HuH-7 (cell line): Measurements from ENCODE around the gene KIAA0513.

ENCODE experiments used
- DNase-seq: peaks from one replicate; pipeline ENCODE4 v3.0.0; 2011; ENCODE audit warnings: low spot score

Gene KIAA0513

DNA sequence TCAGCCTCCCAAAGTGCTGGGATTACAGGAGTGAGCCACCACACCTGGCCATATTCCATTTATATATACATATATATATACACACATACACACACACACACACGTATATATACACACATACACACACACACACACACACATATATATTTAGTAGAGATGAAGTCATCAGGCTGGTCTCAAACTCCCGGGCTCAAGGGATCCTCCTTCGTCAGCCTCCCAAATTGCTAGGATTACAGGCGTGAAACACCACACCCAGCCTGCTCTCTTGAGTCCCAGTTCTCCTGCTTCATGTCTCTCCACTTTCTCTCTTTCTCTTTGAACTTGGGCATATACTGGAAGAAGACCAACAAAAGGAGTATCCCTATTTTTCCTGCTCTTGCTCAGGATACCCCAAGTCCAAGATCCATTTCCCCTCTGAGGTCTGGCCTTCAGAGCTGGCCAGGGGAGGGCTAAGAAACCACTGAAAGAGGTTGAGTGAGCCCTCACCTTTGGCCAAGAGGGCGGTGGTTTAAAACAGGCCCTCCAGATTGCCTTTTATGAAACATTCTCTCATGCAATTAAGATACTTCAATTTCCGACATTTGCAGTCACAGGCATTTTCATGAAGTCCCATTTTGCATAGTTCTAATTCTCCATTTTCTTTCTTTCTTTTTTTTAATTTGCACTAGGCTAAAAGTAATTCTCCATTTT is 46.8 kb downstream of the KIAA0513 start:
- DNase-seq = no peak

DNA sequence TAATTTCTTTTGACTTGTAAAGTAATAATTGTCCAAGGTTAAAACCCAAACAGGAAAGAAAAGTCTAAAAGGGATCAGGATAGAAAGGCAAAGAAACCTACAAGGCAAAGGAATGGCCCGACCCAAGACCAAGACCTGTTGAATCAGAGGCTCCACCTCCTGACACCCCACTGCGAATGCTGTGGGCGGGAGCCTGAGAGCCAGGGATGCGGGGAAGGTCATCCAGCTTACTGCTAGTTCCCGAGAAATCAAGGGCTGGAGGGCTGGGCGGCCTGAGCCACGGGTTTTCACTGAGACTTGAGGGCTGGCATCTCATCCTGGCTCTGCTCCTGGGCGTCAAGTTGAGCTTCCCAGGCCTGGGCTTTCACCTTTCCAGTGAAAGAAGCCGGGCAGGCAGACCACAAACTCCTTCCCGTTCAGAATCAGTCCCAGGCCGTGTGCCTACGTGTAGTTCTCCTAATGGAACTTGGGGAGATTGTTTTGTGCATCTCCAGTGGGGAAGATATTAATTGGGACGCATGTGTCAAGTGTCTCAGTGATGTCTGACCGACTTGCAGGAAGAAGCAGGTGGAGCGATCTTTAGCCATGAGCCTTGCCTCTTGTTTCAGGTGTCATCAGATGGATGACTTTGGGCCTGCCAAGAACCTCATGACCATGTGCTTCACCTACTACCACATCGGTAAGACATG is 47.8 kb downstream of the KIAA0513 start:
- DNase-seq = no peak

DNA sequence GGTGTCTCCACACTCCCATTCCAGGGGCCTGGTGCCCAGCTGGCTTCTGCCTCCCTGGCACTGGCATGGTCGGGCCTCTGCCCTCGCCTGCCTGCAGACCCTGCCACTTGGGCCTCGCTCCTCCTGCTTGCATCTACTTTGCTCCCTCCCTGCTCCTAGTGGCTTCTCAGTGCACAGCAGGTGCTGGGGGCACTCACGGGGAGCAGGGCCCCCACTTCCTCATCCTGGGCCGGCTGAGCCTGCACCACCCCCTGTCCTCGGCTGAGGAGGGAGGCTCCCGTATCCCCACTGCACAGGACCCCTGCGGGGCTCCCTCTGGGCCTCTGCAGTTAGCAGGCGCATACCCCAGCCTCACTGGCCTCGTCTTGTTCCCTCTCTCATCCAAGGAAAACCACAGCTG is 49.4 kb downstream of the KIAA0513 start:
- DNase-seq = no peak

DNA sequence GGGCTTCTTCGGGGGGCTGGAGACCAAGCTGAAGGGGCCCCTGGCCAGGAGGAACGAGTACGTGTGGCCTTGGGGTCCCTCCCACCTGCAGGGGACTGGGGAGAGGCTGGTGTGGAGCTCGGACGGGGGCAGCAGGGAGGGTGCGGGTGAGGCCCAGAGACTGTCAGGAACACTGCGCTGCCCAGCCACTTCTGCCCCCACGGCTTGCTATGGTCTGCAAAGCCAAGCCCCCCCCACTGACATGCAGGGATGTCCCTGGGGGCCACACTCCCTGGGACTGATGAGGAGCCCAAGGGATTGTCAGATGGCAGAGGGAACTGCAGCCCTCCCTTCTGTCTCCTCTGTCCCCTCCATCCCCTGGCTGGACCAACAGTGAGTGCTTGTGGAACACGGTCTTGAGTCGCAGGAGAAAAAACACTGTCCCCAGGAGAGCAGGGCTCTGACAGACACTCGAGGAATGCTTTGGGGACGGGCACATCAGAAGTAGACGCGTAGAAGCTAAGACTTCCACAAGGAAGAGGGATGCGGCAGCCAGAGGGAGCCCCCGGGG is 50.1 kb downstream of the KIAA0513 start:
- no peak for DNase-seq

DNA sequence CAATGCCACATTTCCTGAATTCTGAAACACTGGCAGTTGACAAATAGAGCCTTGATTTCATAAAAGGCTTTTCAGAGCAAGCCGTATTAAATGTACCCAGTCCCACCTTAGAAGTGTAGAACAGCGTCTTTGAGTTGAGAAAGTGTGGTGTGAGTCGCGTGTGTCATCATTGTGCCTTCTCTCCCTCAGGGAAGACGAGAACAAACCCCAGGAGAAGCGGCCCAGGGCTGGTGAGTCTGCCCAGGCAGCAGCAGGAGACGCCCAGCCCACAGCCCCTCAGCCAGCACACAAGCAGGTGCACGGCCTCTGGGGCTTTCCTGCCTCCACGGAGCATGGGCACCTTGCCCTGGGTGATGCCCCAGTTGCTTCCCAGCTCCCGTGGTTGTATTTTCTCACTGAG is 50.6 kb downstream of the KIAA0513 start:
- no peak for DNase-seq

DNA sequence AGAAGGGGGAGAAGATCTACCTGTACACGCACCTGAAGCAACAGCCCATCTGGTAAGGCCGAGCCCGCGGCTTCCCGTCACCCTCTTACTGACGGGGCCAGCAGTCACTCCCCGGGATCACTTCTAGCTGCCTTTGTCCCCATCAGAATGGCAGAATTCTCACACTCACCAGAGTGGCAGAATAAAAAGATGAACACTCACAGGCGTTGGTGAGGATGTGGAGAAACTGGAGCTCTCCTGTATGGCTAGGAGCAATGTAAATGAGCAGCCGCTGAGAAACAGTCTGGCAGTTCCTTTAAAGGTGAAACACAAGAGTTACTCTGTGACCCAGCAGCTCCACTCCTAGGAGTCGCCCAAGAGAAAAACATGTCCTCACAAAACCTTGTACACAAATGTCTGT is 51.4 kb downstream of the KIAA0513 start:
- no peak for DNase-seq

DNA sequence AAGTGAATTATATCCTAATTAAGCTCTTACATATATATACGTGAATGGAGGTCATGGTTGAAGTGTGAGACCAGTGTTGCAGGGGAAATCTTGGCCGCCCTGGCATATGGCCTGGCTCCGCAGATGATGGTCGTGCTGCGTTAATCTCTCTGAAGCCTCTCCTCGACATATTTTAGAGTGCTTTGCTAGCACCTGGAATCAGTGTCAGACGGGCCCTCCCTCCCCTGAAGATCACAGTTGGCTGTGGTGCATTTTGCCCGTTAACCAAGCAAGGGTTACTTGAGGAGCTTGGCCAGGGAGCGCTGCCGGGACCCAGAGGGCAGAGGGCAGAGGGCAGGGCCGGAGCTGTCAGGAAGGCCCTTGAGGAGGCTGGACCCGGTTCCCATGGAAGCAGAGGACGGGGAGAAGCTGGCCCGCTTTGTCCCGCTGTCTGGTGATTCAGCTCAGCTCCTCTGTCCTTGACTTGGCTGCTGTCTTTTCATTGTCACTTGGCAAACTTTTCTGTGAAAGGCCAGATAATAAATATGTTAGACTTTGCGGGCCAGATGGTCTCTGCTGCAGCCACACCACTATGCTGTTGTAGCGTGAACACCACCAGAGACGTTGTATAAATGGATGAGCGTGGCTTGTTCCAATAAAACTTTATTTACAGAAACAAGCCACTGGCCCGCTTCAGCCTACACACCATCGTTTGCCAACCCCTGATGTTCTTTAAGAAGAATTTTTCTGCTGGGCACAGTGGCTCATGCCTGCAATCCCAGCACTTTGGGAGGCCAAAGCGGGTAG is 52.4 kb downstream of the KIAA0513 start:
- no peak for DNase-seq

DNA sequence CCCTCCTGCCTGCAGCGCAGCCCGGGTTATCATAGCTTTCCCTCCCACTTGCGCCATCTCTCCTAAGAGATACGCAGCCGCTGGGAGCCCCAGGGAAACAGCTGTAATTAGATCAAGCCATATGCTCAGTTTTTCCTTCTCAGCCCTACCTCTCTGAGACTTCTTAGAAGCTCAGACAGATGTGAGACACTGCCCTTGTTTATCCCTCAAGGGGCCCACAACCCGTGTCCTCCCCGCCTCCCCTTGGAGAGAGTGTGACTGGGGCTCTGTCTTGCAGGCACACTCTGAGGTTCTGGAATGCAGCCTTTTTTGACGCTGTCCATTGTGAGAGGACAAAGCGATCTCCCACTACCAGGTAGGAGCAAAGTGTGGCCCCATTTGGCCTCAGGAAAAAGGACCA is 53.4 kb downstream of the KIAA0513 start:
- DNase-seq = no peak

DNA sequence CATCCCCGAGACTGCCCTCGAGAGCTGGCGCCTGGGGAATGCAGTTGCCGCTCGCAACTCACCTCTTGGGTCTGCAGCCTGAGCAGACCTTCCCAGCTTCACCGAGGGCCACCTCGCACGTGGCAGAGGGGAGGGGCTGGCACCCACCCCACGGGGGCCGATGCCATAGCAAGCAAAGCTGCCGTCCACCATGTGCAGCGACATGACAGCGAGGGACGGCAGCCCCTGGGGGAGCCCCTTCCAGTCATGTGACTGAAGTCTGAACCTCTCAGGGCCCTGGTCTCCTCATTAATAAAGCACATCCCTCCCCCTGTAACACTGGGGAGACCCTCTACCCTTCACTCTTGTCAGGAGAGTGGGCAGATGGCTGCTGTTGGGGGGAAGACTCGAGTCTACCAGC is 54.2 kb downstream of the KIAA0513 start:
- no peak for DNase-seq

DNA sequence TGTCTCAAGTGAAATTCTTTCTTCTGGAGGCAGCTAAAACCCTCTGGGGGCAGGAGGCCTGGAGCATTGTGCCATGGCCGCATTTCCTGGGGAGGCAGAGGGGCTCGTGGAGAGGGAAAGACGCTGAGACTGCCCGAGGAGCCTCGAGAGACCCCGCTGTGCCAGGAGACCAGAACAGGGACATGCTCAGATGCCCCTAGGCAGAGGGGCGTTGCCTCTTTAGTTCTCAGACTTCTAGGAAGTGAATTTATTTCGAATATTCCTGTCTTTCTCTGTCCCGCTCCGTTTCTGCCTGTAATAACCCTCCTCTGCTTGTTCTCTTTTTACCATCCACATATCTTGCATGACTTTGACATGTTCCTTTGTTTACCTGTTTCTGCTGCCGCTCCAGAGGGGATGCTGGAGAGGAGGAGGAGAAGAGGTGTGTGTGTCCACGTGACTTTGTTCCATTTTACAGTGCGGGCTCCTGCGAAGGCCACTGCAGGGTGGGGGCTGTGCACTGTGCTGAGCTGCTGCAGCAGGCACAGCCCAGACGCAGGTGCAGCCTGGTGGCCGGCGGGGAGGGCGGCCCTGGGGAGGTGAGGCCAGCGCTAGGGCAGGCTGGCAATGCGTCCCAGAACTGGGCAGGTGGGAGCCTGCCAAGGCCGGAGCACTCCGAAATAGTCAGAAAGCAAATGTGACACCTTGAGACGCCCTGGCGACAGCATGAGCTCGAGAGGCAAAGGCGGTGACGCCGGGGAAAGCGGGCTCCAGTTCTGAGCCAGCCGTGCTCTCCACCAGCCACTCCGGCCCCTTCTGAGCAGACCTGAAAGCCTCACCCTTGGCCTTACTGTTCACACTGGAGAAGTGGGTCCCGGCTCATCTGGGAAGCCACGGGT is 54.8 kb downstream of the KIAA0513 start:
- no peak for DNase-seq

DNA sequence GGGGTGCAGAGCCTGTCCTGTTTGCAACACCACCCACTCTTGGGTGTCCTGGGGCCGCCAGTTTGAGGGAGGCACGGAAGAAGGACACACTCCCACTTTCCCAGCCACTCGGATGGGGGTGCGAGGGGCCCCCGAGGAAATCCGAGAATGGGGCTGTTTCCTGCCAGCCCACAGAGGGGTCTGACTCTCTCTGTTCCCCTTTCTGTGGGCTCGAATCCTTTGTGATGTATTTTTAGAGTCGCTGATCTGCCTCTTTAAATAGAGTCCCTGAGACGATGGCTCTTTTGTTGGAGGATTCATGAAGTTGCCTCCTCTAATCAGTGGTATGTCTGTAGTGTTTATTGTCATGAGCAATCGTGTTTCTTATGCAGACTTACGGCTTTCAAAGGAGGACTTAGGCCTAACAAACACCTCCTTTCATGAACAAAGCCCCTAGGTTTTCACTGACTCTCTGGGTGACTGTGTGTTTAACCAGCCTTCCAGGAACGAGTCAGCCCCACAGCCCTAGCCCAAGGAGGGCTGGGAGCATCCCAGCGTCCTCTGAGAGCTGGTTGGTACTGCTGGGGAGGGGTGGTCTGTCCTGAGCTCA is 55.5 kb downstream of the KIAA0513 start:
- no peak for DNase-seq

DNA sequence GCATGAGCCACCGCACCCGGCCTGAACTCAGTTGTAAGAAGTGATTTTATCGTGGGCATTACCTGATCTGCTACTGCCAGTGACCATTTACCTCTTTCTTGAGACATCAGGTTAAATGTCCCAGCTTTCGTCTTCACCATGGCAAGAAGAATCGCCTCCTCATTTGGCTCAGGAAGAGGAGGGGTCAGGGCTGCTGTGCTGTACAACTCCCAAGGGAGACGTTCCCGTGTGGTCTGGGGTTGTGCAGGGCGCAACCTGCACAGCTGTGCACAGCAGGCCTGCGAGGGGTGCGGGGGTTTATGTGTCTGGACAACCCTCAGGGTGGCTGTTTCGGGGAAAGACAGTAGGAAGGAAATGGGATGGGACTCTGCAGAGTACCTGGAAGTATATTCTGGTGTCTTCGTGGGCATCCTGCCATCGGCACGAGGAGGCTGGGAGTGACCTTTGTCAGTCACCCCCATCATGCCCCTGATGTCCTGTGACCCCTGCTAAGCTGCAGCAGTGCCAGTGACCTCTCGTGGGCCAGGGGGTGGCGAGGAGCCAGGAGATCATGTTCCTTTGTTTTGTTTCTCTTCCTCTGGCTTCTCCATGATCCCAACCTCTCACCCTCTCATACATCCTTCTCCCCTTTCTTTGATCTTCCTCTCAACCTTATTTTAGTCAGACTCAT is 57.4 kb downstream of the KIAA0513 start:
- DNase-seq = no peak

DNA sequence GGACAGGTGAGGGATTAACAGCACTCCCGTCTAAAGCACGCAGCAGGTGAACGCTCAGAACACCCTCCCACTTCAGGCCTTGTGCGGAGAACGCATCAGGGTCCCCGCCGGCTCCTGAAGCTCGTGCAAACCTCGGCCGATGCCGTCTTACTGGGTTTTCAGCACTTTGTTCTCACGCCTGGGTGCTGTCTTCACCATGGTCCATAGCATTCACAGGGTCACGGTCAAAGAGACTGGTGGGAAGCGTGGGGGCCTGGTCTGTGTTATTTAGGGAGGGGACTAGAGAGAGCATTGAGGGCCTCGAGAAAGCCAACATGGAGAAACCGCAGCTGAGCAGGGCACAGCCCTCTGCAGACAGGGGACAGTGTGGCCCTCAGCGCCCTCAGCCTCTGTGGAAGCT is 58.1 kb downstream of the KIAA0513 start:
- no peak for DNase-seq

DNA sequence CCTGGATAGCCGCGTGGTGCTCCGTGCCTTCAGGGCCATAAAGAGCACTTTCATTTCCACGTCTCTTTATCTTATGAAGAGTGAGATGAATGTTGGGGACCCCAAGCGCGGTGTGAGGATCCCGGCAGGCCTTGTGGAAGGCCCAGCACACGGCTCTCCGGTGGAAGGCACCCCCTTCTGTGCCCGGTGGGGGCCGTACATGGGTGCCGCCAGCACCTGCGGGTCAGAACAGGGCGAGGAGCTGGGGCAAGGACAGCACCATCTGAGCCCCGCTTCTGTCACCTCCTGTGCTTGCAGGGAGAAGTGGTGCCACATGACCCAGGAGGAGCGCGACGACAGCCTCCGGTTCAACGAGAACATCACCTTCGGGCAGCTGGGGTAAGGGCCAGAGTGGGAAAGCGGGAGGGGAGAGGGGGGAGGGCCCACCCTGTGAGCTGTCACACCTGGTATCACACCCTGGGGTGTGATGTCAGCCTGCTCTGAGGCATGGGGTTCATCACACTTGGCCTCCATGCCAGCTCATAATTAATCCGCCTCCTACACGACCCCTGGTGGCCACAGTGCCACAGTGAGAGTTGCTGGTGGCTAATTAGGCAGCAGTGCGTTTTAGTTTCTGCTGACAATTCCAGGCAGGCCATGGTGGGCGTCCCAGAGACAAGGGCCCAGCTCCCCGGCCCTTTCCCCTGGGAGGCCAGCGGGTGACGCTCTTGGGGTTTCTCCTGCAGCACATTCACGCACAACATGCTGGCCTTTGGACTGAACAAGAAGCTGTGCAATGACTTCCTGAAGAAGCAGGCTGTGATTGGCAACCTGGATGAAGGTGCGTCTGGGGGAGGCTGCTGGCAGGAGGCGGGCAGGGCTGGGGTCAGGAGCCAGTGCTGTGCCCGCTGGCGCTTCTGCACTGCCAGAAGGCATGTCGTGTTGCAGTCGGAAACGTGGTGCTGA is 59.0 kb downstream of the KIAA0513 start:
- DNase-seq = peak; percentile 99

DNA sequence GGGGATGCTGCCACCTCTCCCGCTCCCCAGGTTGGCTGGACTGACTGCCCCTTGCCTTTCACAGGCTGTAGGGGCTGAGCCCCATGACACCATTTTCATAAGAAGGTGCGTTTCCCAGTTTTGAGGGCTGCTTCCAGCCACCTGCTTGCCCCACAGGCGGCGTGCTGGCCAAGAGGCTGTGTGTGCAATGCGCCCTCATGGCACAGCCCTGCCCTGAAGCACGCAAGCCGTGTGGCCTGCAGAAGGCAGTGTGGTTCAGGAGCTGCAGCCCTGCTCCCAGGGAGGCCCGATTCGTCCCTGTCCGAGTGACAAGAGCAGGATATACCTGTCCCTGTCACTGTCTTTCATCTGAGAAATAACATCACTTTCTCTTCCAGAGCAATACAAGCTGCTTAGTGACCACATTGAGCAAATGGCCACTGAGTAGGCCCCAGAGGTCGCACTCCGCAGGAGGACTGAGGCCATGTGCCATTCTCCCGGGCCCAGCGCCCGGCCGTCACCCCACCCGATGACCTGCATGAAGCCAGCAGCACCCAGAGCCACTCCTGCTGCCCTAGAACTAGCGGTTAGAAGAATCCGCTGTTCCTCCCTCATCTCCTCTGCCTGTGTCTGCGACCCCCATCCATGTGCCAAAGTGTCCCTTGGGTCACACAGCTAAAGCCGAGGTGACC is 60.4 kb downstream of the KIAA0513 start:
- no peak for DNase-seq

DNA sequence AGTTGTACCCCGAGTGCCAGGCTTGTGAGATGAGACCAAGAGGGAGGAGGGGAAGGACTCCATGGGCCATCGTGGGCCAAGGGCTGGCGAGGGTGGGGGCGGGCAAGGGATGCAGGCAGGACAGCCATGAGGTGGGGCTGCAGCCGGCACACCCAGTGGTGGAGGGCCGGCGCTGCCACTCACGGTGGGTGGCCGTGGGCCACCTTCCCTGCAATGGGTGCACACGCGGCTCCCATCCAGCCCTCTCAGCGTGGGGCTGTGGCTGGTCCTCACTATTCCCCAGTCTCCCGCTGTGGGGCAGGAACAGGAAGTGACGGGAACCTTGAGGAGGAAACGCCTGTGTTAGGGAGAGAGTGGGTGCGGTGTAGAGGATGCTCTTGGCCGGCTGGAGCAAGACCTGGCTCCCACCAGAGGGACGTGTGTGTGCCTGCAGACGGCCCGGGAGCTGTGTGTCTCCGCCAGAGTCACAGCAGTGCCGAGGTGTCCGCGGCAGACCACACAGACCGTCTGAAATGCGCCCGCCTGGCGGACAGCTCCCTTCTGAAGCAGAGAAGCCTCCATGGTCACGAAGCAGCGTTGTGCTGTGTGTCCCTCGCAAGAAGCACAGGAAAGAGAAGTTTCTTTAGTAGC is 61.1 kb downstream of the KIAA0513 start:
- DNase-seq = no peak

DNA sequence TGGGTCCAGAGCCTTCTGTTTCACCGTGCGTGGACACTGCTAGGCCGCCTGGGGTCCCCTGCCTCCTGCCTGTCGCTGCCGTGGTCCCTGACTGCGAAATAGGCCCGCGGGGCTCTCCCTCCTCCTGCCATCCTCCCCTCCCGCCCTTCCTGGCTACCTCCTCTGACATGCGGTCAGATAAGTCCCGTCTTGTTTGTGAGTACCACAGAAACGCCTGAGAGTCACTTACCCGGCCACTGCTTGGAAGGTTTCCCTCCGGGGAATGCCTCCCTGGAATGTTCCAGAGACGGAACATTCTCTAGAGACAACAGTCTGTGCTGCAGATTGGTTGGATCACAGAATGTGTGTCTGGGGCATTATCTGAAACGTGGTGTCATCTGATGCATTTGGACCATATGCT is 61.9 kb downstream of the KIAA0513 start:
- no peak for DNase-seq

DNA sequence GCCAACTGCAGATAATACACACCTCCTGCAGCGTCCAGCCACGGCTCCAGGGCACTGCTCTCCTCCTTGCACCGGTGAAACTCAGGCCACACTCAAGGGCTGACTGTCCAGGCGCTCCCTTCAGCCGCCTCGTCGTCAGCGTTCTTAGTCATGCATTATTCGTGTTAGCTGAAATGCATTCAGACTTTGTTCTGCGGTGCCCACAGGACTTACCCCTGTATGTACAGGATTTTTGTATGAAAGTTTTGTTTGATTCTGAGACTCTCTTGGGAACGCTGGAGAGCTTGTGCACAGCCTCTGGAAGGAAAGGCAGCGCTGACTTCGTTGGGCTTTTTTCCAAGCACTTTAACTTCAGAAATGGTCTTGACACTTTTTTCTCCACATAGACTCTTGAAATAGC is 62.6 kb downstream of the KIAA0513 start:
- no peak for DNase-seq
